Spleen (tissue), 7 donors: Measurements from ENCODE around the gene ACTN2.

Experiments used
- CTCF ChIP-seq, 11 experiments: fragments of 200-600 bp in 7 of 11; fragments of 450-650 bp in 4 of 11; sonication (generic) in 4 of 11; IDR thresholded peaks in 8 of 11; conservative IDR thresholded peaks in 3 of 11; 1 replicate in 7 of 11; 2 replicates in 4 of 11; pipeline versions ENCODE4 v1.4.0 to v1.8.0; 2016 to 2021; ENCODE audit warnings: antibody characterized with exemption in 11 of 11, inconsistent platforms in 4 of 11, mild to moderate bottlenecking in 1 of 11
- POLR2A ChIP-seq, 3 donors: fragments of 450-650 bp; IDR thresholded peaks; one replicate each; pipeline ENCODE4 v1.5.1; 2017; ENCODE audit warnings: antibody characterized with exemption in 3 of 3, mild to moderate bottlenecking in 1 of 3
- donor health status: DM: no; HTN: no; CAD: no; lungs with moderate emphysema.
- donor health status: DM: no; HTN: no; CAD: no.
- donor health status: DM: no; HTN: no; CAD: no.

- TF ChIP-seq CTCF (IDR thresholded peaks at IDR 0.05 in 8 of 11, conservative IDR thresholded peaks at IDR 0.05 in 3 of 11): no peak
- TF ChIP-seq POLR2A (IDR thresholded peaks at IDR 0.05): no peak
Measured at GRCh38 chr1:236734141-236734765, 48.0 kb downstream of the ACTN2 start.
